AG04449 (cell line): ENCODE results near the gene TMEM185B.

ENCODE experiments used
- CTCF ChIA-PET: fragments of 350-600 bp; formaldehyde crosslinking; extraction: SDS; loops from one replicate; lab custom pipeline; 2021; ENCODE audit warnings: antibody characterized with exemption; lab: Yijun Ruan, JAX
- POLR2A ChIA-PET: fragments of 400-600, 350-600 bp; formaldehyde crosslinking; extraction: SDS; loops from one replicate; lab custom pipeline; 2020; ENCODE audit warnings: antibody characterized with exemption, inconsistent platforms; lab: Yijun Ruan, JAX
- DNase-seq: peaks from one replicate; pipeline ENCODE4 v3.0.0-alpha.2; 2010; ENCODE audit warnings: low read depth, low spot score
- H3K4me3 ChIP-seq: 2 replicates; pipeline ENCODE4 v1.5.1; 2011; ENCODE audit warnings: low read depth, mild to moderate bottlenecking, control low read depth, low read length
- CTCF ChIP-seq: IDR thresholded peaks from one replicate; pipeline ENCODE4 v1.5.1; 2011; ENCODE audit warnings: mild to moderate bottlenecking, moderate library complexity, low read length, control low read depth, inconsistent platforms; ENCODE audit not compliant: insufficient read depth; ENCODE audit errors: missing control alignments

Gene TMEM185B

DNA sequence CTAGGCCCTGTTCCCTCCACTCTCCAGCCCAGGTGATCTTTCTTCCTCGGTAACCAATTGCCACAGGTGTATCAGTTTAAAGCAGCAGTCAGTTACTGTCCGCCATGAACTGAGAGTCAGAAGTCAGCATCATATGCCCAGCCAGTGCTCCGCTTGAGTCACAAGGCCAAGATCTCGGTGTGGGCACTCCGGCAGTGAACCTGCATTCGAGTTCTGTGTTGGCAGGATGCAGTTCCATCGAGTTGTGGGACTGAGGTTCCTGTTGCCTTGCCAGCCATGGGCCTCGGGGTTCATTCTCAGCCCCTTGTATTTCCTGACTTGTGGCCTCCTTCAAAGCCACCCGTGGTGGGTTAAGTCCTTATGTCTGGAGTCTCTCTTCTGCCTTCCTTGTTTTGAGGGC lies 3.1 kb upstream of the TMEM185B start:
- H3K4me3 ChIP-seq, result no peak overlapping the region
- POLR2A ChIA-PET, result no interaction called here
- no peak for DNase-seq
- TF ChIP-seq CTCF, result no peak
- CTCF ChIA-PET, result interaction anchor here (1.1 kb wide), 1 partner anchor 87 kb away, joined by 3 read pairs; no protein-coding TSS in a partner anchor

DNA sequence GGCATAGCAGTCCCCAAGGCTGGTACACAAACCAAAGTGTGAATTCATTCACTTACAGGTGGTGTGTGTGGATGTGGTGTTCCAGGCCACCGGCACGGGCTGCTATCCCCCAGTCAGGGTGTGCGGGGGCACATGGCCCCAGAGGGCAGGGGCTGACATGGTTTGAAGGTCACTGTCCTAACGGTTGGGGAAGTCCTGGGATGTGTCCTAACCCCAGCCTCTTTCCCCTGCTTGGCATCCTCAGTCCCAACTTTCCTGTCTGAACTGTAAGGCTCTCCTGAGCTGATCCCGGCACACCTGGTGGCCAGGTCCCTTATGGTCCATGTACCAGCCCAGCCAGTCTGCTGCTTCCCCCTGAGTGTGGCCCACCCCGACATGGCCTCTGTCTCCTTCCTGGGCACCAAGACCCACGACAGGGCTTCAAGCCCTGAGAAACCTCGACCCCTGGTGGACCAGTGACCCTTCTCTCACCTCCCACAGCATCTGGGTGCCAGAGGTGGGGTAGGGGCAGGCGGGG lies 2.4 kb upstream of the TMEM185B start:
- H3K4me3 ChIP-seq, result no peak overlapping the region
- POLR2A ChIA-PET, result interaction anchor here (1.5 kb wide), 1 partner anchor 27 kb away, joined by 3 read pairs; the partner anchor contains the start of gene RALB
- DNase-seq, result no peak
- TF ChIP-seq CTCF, result no peak
- CTCF ChIA-PET, result interaction anchor here (0.7 kb wide), 1 partner anchor 14 kb away, joined by 3 read pairs; no protein-coding TSS in a partner anchor

DNA sequence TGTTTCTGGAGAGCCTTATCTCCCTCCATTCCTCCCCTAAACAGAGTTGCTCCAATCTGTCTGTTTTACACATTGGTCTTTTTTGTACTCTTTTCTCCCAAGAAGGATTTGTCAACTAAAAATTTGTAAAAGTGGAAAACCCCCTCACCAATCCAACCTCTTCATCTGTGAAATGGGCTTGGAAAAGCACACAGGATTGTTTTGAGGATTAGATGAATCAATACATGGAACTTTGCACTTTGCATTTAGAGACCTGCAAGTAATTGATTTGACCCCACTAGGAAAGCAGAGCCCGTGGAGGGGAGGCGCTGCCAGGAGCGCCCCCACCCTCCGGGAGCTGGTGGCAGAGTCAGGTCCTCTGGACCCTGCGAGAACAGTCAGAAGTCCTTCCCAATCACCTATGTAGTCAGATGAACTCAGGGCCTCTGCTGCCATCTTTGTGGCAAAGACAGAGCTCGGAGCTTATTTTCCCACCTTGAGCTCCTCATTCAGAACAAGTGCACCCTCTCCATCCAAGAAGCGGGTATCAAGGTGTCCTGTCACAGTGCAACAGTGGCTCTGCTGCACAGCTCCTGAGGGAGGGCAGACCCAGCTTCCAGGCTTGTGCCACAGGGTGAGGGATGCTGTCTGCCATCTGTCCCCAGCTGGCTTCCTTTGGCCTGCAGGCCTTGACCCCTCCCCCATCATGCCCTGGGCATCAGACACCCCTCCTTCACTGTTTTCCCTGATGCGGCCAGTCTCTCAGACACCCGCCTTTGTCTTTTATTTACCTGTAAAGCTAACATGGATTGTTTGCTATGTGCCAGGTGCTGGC lies 1.7 kb upstream of the TMEM185B start:
- DNase-seq, result no peak
- ChIA-PET POLR2A (interaction anchor here (1.5 kb wide), 1 partner anchor 28 kb away, joined by 3 read pairs; the partner anchor contains the start of gene RALB), CTCF (interaction anchor here (0.7 kb wide), 1 partner anchor 15 kb away, joined by 3 read pairs; no protein-coding TSS in a partner anchor)
- TF ChIP-seq CTCF, result no peak
- H3K4me3 ChIP-seq, result no peak overlapping the region

- POLR2A ChIA-PET, result interaction anchor here (1.1 to 1.5 kb wide), 2 partner anchors 16 to 28 kb away, joined by 3 read pairs; partner anchors contain the start of gene RALB
- DNase-seq, result no peak
- H3K4me3 ChIP-seq, result no peak overlapping the region; the same call in 1 of the 2 replicates
- TF ChIP-seq CTCF, result no peak
- CTCF ChIA-PET, result no interaction called here
These were observed 1.1 kb upstream of the TMEM185B start for GRCh38 chr2:120224256-120224655.

GRCh38 chr2:120222186-120223033 lies 790 bp downstream of the TMEM185B start:
- DNase-seq, result no peak
- no peak for TF ChIP-seq CTCF
- ChIA-PET POLR2A (no interaction called here), CTCF (interaction anchor here (1.1 to 1.6 kb wide), 2 partner anchors 8 to 91 kb away, joined by 3 to 4 read pairs; no protein-coding TSS in a partner anchor)
- H3K4me3 ChIP-seq, result peak overlapping the region; percentile 71
